NCI-H526 treated with DMSO at 0.1 percent for 48 hours (cell line): ENCODE measurements around the gene FARP1.

Experiments
- DNase-seq: peaks from one replicate; lab custom pipeline; 2025; lab: John Stamatoyannopoulos, UW

FARP1 gene

GRCh38 chr13:98308086-98308911 lies 165.4 kb downstream of the FARP1 start:
- DNase-seq: no peak

GRCh38 chr13:98309569-98310335 lies 166.9 kb downstream of the FARP1 start:
- no peak for DNase-seq

GRCh38 chr13:98310485-98311199 lies 167.7 kb downstream of the FARP1 start:
- DNase-seq: no peak

GRCh38 chr13:98311200-98311548 lies 168.3 kb downstream of the FARP1 start:
- DNase-seq: no peak

GRCh38 chr13:98312606-98313005 lies 169.7 kb downstream of the FARP1 start:
- DNase-seq: no peak

- no peak for DNase-seq
Observed at GRCh38 chr13:98313023-98313921, 170.4 kb downstream of the FARP1 start.

GRCh38 chr13:98313922-98314292 lies 171.0 kb downstream of the FARP1 start:
- no peak for DNase-seq

- no peak for DNase-seq
Observed at GRCh38 chr13:98315466-98315865, 172.6 kb downstream of the FARP1 start.

GRCh38 chr13:98315902-98316301 lies 173.0 kb downstream of the FARP1 start:
- DNase-seq: no peak

GRCh38 chr13:98317573-98318171 lies 174.8 kb downstream of the FARP1 start:
- DNase-seq: no peak

- DNase-seq: no peak
Observed at GRCh38 chr13:98318263-98318878, 175.5 kb downstream of the FARP1 start.

GRCh38 chr13:98320561-98321105 lies 177.7 kb downstream of the FARP1 start:
- DNase-seq: no peak

GRCh38 chr13:98321395-98321794 lies 178.5 kb downstream of the FARP1 start:
- no peak for DNase-seq

GRCh38 chr13:98322091-98322718 lies 179.3 kb downstream of the FARP1 start:
- DNase-seq: peak; percentile 84

GRCh38 chr13:98324105-98324504 lies 181.2 kb downstream of the FARP1 start:
- no peak for DNase-seq

GRCh38 chr13:98325724-98326123 lies 182.8 kb downstream of the FARP1 start:
- DNase-seq: peak; percentile 96

GRCh38 chr13:98326291-98326690 lies 183.4 kb downstream of the FARP1 start:
- peak; percentile 89 for DNase-seq

- DNase-seq: no peak
Observed at GRCh38 chr13:98327371-98328270, 184.7 kb downstream of the FARP1 start.

- no peak for DNase-seq
Observed at GRCh38 chr13:98328511-98328910, 185.6 kb downstream of the FARP1 start.
